NCI-H2227 treated with DMSO at 0.1 percent for 48 hours (cell line): ENCODE measurements around the gene FHIT.

ENCODE experiments used
- DNase-seq: peaks from one replicate; lab custom pipeline; 2025; lab: John Stamatoyannopoulos, UW

Gene FHIT

DNA sequence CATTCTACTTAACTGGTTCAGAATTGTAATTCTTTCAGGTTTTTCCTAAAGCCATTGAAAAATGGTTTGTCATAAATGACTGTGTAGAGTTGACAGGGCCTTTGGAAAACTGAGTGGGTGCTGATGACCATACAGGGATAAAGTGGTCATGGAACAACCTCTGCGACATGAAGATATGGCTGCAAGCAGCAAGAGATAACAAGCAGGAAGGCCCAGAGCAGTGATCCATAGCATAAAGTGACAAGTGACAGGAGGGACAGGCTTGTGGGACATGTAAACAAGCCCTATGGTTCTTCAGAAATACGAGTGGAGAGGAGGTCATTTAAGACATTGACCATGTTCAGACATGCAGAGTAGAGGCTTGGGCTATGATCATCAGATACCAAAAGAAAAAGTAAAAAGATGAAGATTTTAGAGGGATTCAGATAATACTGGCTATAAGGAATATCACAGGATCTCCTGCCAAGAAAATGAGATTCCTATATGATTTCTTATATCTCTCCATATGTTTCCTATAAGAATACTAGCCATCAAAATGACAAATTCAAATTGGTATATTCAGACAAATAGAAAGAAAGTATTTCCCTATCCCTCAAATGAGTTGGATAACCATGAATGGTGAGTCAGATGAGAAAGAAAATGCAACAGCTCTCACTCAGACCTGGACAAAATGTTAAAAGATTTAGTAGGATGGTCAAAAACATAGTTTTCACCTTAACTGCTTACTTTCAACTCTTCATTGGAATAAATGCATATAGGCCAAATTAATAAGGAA lies 1373.8 kb downstream of the FHIT start:
- no peak for DNase-seq

DNA sequence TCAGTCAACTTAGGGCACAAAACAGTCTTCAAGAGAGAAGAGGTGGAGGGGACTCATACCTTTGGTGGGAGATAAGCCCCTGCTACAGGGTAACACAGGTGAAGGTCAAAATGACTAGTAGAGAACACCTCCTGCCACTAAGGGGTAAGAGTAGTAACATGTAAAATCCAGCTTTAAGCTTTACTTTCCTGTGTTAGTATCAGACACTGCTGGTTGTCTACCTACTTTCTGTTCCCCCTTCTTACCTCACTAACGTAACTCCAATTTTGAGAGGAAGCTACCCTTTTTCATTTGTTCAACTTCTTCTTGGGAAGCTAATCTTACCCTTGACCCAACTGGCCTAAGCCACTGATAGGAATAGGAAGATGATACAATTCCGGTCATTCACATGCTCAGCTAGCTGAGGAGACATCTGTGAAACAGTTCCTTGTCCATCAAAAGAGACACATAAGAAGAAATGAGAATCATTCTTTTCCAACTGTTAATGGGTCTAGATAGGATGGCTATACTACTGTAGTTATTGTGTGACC lies 1374.7 kb downstream of the FHIT start:
- no peak for DNase-seq

DNA sequence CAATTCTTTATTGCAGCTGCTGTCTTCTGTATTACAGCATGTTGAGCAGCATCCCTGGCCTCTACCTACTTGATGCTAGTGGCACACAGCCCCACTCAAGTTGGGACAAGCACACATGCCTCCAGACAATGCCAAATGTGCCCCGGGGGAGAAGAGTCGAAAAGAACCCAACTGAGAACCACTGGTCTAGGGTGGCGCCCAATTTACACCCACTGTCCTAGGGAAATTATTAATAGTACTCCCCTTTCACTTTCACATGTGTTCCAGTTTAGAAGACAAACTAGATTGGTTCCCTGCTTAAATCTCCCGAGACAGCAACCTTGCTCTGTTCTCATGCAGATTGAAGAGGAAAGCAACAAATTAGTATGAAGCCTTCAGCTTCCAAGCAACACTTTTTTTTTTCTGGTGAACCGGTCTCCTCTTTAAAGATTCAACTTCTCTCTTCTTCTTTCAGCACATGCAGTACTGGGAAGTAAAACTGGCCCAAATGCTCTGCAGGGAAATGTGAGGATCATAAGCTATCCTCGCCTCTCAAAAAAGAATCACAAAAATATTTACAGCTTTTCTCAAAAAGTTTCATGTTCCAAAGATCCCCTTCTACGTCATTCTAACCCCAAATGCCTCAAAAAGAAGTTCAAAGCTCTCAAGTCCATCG lies 1377.5 kb downstream of the FHIT start:
- DNase-seq: no peak

DNA sequence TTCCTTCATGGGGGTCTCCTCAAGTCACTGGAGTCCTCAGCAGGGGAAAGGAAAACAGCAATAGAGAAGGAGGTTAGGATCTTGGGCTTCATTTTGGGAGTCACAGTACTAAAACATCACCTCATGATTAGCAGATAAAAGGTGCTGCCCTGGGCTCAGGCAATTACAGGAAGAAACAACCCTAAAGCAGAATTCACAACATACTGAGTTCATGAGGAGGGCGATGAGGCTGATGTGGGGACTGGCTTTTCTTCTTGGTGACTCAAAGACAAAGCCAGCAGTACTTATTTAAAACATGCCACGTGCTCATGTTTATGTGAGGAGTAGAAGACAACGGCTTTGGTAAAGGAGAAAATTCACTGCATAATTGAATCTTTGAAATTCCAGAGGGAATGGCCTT lies 1379.1 kb downstream of the FHIT start:
- no peak for DNase-seq

DNA sequence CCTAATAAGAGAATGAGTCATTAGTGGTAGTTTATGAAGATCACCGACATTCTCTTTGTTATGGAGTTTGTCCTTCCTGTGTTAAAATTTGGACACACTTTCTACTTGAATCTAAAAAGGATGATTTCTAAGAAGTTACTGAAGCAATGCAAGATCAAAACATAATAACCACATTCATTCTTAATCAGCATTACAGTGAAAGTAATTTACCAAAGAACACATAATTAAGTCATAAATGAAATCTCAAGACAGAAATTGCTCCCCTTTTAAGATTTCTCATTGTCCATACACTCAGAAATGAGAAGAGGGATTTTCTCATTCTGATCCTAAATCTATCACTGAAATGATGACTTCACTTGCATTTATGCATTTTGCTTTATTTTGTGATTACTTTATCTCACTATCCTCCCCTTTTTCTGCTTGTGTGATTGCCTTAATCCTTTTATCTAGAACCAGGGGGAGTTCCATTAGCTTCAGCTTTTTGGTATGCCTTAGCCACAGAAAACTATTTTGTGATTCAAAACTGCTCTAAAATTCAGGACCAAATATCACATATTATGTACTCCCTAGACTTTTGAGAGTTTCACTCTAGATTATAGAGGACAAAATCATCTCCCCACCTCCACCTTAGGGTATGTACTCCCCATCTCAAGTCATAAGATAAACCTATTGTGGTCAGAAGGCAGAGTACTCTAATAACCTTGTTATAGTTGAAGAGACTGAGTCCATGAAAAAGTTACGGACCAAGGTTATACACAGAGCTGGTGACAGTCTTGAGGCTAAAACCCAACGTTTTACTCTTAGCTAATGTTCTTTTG lies 1383.9 kb downstream of the FHIT start:
- no peak for DNase-seq

DNA sequence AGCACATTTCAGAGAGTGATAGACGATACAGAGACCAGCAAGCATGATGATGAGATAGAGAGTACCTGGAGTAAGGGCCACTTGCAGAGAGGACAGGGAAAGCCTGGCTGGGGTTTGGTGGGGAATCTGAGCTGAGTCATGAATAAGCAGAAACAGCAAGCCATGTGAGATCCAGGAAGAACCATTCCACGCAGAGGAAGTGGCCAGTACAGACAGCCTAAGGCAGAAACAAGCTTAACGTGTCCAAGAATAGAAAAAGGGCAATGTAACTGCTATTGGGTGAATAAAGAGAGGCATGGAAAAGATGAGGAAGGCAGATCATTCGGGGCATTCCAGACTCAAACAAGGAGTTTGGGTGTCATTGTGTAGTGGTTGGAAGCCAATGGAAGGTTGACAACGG lies 1385.2 kb downstream of the FHIT start:
- no peak for DNase-seq

DNA sequence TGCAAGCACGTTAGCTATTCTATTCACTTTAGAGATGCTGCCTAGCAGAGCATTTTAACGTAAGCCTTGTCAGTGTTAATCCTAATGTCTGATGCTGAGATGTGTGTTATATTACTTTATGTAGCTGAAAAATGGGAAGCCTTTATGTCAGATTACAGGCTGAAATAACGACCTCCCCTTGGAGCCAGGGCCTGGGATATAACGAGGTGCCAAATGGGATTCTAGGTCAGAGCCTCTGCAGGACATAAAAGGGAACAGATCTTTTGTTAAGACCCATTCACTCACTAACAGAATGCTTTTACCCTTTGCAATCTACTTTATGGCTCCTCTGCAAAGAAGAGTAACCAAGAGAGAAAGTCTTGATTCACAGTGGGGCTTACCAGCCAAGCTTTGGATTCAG lies 1385.9 kb downstream of the FHIT start:
- DNase-seq: no peak

DNA sequence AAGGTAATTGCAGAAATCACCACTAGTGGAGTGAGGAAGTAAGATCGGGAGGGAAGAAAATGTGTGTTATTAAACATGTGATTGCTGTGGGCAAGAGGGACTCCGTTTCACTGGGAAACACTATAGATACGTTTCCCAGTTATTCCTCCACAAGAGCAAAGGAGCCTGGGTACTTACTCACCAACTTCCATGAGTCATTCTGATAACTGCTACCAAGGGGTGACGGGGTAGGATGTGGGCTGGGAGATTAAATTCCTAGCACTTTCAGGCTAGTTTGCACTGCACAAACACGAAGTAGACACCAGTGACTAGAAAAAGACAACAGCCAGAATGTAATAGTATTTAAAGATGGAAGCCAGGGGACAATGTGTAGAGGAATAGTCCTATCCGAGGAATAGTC lies 1388.6 kb downstream of the FHIT start:
- DNase-seq: no peak

DNA sequence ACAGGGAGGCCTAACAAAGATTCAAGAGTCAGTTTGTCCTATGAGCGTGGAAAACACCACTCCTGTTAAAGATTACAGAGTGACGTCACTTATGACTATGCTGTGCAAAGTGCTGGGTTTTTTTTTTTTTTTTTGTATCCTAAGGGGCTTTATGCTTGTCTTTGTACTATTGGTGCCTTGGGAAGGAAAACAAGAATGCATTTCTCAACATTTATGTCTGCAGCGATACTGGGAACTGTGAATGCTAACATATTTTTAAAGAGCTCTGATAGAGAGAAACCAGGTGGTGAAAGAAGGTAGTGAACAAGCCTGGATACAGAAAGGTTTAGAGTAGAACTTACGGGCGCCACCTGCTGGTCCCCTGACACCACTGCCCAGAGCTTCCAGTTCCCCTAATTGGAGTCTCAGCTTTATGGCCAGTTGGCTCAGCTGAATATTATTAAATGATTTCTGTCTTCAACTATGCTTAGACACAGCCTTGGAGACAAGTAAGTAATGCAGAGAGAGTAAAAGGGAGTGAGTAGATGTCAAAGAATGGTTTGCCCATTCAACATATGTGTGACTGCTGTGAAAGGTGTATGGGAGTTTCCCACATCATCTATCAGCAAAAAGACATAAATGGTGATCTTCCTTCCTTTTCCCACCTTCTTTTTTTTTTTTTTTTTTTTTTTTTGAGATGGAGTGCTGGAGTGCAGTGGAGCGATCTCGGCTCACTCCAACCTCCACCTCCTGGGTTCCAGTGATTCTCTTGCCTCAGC lies 1393.5 kb downstream of the FHIT start:
- peak; percentile 65 for DNase-seq

DNA sequence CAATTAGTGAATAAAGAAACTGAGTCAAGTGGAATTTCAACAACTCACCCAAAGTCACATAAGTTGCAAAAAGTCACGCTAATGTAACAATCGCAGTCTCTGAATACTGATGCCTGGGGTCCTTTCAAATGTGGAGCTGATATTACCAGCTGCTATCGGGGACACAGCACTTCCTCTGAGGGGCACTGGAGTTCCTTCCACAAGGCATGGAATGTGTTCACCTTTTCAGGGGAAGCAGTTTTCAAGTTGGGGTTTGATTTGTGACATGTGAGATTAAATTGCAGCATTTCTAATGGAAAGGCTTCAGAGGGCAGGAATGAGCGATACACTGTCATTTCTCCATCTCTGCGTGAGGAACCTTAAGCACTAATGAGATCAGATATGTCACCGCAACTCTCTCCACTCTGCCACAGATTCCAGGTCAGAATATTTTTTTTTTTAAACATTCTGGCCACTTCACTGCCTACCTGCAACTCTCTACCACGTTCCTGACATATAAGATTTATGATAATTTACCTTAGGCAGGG lies 1394.3 kb downstream of the FHIT start:
- DNase-seq: no peak

DNA sequence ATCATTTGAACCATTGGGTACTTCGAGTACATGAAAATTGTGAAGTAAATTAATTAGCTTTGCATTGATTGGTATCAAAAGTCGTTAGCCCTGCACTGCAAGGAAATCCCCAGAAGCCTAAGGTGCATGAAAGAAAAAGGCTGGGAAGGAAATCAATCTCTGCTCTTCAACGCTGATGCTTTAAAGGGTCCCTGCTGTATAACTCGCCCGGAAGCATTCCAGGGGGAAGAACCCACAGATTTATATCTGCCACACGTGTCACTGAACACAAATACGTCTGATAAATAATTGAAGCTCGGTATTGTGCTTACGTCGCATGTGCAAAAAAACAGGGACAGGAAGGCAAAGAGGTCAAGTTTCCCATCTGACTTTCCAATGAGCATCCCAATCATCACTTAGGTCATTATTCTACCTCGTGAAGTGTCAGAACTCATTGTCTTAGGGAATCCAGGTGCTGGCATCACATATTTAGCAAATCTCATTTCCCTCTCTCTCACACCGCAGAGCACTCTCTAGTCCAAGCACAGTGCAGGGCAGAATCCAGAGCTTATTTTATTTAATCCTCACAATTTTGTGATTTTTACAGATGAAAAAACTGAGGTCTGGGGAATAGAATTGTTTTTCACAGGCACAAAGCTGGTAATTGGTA lies 1397.1 kb downstream of the FHIT start:
- no peak for DNase-seq

DNA sequence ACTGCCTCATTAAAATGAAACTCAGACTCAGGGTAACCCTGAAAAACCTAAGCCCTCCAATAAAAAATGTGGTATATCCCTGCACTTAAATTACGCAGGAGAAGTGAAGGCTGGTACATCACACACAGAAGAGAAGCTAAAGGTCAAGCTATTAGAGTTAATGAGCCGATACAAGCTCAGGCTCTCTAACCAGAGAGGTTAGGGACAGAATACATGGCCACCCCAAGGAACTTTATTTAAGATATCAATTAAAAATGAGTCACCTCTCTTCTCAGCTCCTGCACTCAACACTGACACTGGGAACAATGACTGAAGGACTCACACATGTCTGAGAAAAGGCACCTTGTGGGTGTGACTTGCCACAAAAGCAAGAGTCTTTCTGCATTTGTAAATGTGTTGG lies 1400.8 kb downstream of the FHIT start:
- DNase-seq: no peak

DNA sequence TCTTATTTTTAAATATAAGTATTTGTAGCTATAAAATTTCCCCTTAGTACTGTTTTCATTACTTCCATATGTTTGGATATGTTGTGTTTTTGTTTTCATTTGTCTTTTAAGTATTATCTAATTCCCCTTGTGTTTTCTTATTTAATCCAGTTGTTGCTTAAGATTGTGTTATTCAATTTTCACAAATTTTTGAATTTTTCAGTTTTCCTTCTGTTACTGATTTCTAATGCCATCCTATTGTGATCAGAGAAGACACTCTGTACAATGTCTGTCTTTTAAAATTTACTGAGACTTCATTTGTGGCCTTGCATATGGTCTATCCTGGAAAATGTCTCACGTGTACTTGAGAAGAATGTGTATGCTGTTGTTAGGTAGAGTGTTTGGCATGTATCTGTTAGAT lies 1405.9 kb downstream of the FHIT start:
- no peak for DNase-seq

DNA sequence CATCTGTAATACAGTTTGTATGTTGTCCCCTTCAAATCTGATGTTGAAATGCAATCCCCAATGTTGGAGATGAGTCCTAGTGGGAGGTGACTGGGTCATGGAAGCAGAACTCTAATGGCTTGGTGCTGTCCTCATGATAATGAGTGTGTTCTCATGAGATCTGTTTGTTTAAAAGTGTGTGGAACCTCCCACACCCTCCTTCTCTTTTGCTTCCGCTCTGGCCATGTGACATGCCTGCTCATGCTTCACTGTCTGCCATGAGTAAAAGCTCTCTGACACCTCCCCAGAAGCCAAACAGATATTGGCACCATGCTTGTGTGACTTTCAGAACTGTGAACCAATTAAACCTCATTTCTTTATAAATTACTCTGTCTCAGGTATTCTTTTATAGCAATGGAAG lies 1407.4 kb downstream of the FHIT start:
- no peak for DNase-seq

DNA sequence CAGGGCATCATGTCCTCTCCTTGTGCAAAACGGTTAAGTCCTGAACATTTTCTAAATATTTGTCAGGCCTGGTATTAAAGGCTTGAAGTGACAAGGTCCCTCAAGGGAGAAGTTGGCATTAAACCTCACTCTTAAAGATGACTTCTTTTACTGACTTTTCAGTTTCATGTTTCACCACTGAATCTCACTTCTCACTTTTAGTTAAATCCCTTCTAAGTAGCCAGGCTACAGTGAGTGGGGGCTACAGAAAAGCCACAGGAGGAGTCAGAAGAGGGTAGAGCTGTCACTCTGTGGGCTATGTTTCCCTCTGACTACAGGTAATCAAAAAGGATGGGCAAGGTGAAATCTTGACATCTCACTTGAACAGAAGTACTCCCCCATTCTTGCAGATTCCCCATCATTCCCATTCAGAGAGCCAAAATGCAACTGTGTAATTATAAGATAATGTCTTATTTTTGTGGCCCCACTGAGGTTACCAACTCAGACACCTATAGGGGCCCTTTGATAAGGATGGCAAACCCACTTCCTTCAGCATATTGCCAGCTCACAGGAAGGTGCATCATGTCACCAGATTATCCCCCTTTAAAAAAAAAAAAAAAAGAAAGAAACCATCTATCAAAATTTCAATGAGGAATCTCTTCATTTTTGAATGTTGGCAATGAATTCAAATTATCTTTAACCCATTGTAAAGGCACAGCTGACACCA lies 1411.3 kb downstream of the FHIT start:
- DNase-seq: no peak

DNA sequence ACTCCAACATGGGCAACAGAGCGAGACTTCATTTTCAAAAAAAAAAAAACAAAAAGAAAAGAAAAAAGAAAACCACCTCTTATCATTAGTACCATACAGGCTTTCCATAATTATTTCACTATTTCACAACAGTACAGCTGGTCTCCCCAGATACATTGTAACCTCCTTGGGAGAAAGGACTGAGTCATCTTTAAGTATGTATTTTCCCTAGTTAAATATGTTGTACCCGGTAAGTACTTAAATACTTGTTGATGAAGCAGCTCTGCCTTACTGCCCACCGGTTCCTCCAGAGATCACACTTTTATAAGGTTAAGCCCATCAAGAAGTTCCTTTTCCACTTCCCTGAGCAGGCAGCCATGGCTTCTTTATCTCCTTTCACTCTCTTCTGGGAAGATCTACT lies 1412.0 kb downstream of the FHIT start:
- DNase-seq: no peak

DNA sequence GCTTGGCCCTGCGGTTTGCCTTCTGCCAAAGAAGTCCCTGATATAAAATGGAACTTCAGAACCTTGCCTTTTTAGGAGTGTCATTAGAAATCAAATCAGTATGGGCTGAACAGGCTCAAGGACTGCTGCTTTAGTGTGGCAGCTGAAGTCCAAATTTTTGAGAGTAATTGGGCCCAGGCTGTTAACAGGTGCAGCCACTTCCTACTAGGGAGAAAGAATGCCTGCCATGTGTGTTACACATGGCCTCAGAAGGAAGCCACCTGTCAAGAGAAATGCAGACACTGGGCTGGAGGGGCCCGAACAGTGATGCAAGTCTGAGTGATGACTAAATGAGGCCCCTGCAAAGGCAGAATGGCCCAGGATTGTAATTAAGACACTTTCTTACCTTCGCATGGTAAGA lies 1414.7 kb downstream of the FHIT start:
- DNase-seq: no peak

DNA sequence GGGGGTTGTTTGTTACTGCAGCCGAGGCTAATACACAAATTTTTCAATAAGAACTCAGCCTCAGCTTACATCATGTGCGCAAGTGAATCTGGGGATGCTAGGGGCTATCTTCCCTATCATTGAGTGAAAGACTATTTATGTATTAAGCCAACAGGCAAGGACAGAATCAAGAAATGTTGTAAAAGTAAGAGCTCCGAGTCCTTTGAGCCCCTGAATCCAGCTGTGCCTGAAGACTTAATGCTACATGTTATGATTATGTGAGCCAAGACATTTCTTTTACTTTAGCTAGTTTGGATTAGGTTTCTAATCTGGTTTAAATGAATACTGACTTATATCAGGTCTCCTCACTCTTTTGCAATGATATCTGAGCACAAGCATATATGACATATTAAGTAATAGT lies 1418.5 kb downstream of the FHIT start:
- DNase-seq: no peak

DNA sequence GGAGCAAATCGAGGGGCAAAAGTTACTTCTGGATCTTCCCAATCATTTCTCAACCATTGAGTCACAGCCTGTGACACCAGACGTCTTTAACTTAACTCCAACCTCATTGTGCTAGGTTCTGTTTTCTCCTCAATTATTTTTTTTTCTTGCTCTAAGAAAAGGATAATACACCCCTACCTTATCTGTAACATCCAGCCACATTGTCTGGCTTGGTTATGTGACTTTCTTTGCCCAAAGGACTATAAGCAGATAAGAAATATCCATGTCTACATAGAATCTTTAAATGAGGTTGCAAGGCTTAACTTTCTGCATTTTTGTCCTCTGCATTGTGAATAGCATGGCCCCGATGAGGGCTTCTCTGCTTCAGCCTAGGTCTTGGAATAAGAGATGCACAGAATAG lies 1419.0 kb downstream of the FHIT start:
- no peak for DNase-seq

DNA sequence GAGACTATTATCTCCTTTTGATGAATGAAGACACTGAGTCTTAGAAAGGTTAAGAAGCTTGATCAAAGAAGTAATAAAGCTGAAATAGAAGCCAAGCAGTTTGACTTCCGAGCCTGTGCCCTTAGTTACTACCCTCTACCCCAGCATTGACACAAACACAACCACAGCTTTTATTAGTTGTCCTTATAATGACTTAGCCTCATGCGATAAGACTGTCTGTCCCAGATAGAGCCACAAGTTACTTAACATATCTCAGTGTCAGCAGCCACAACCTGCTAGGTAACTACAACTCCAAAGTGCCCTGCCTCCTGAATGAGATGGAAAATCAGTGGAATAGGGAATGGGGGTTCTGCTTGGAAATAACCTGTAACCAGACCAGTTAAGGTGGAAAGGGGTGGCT lies 1419.9 kb downstream of the FHIT start:
- DNase-seq: no peak

DNA sequence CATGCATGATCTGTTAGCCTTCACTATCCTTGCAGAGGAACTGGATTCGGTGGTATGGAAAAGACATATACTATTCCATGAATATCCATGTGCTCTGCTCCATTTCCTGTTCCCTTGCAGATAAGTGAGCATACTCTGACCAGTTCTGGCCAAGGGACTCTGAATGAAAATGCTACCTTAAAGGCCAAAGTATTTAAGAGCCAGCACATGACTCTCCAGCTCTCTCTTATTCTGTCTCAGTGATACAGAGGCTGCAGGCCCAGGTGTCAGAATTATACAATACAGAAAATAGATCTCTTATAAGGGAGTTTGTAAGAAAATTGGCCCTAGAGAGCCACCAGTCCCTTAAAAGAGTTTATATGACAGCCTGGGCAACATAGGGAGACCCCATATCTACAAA lies 1421.7 kb downstream of the FHIT start:
- no peak for DNase-seq
